Measurements from ENCODE around the gene DNM3. TPM values are rescaled to one million over a fixed set of nuclear protein-coding genes. Genes with fewer than 3 reads are reported as not detected.

DNM3 gene
- total and polyA plus RNA-seq, 10 of the 15 experiments (the other 5 are each of a cell fraction or from before 2014, with no cell fraction given), result 0.03 to 1.5 (median 0.08) TPM; not detected in 3

GRCh38 chr1:171899838-171900237 is 58.5 kb downstream of the DNM3 start:
- no peaks in the 10 kb centered on the region for H3K9me3 ChIP-seq (replicated peaks; ENCODE audit: control insufficient read depth, insufficient read depth, low read length)
- DNase-seq (ENCODE audit: low read depth, low spot score) (no peak), ATAC-seq (no peak), FAIRE-seq (no peak)
- ChIA-PET SMC1A (ENCODE audit: uncharacterized antibody, unreplicated experiment) (no interaction called here), RAD21 (ENCODE audit: unreplicated experiment) (no interaction called here), CTCF (no interaction called here), POLR2A (no interaction called here)
- H4K20me1 ChIP-seq (ENCODE audit: control insufficient read depth, insufficient read depth), result no peaks in the 10 kb centered on the region
- WGBS (ENCODE audit: insufficient coverage, insufficient replicate concordance, low lambda C conversion rate, missing lambda C conversion rate), result 51% methylated on average over 5 of the region's 5 CpGs
- no peak overlapping the region for H3K9ac ChIP-seq (ENCODE audit: control insufficient read depth, insufficient read depth, low read length)
- in situ Hi-C loops (cut with MboI), result no loop called here
- no peak overlapping the region for H3K4me3 ChIP-seq
- no peak for TF ChIP-seq EED (IDR thresholded peaks at IDR 0.05; ENCODE audit: low read depth)
- TF ChIP-seq ZBTB40 (IDR thresholded peaks at IDR 0.05; ENCODE audit: borderline replicate concordance), result no peak
- no peak for TF ChIP-seq TAF1 (IDR thresholded peaks at IDR 0.05; ENCODE audit: borderline replicate concordance, low read depth, low read length)
- TF ChIP-seq GATAD2B (conservative IDR thresholded peaks at IDR 0.05; ENCODE audit: low read depth), result no peak
- TF ChIP-seq PAX5 (IDR thresholded peaks at IDR 0.05; ENCODE audit: borderline replicate concordance, low read depth, low read length), result no peak
- TF ChIP-seq NFIC (IDR thresholded peaks at IDR 0.05; ENCODE audit: low read depth, low read length), result no peak
- TF ChIP-seq YBX1 (IDR thresholded peaks at IDR 0.05), result no peak
- no peak for TF ChIP-seq ATF3 (IDR thresholded peaks at IDR 0.05; ENCODE audit: borderline replicate concordance, extremely low read depth, low read depth, low read length)
- no peak for TF ChIP-seq HSF1 (IDR thresholded peaks at IDR 0.05; ENCODE audit: low read depth, low read length)
- no peak for TF ChIP-seq STAT3 (IDR thresholded peaks at IDR 0.05; ENCODE audit: low read depth, low read length)
- TF ChIP-seq TCF7 (IDR thresholded peaks at IDR 0.05; ENCODE audit: borderline replicate concordance), result no peak
- no peak for TF ChIP-seq CEBPB (IDR thresholded peaks at IDR 0.05; ENCODE audit: borderline replicate concordance in 1 of 2, low read depth in 2 of 2, low read length in 2 of 2)
- no peak for TF ChIP-seq SREBF1 (IDR thresholded peaks at IDR 0.05; ENCODE audit: low read length)
- no peak for TF ChIP-seq KLF5 (IDR thresholded peaks at IDR 0.05; ENCODE audit: partially characterized antibody)
- TF ChIP-seq E2F4 (IDR thresholded peaks at IDR 0.05; ENCODE audit: low read depth, low read length), result no peak
- TF ChIP-seq MLLT1 (IDR thresholded peaks at IDR 0.05), result no peak
- intact Hi-C loops (cut with micrococcal nuclease; ENCODE audit: unreplicated experiment), result loop anchor here (2.0 kb wide), 1 partner anchor 25 kb away; no protein-coding TSS in a partner anchor
- no peaks in the 10 kb centered on the region for H3K36me3 ChIP-seq (ENCODE audit: control insufficient read depth in 2 of 2, insufficient read depth in 2 of 2, low read length in 1 of 2)
- no peak overlapping the region for H3K4me2 ChIP-seq (ENCODE audit: control insufficient read depth, insufficient read depth)
- H3K79me2 ChIP-seq (ENCODE audit: control insufficient read depth, insufficient read depth, low read length), result no peaks in the 10 kb centered on the region
- no TSS peak for BruUV-seq (replicated peaks)
- no peaks in the 10 kb centered on the region for H3K4me1 ChIP-seq (ENCODE audit: control insufficient read depth, insufficient read depth, low read length)
- H3K27me3 ChIP-seq (replicated peaks in 1 of 2; ENCODE audit: control insufficient read depth in 2 of 2, insufficient read depth in 2 of 2, low read length in 1 of 2), result no peaks in the 10 kb centered on the region
- no peak overlapping the region for H3K27ac ChIP-seq (ENCODE audit: control insufficient read depth, insufficient read depth)
- no peak overlapping the region for H2AFZ ChIP-seq (ENCODE audit: control insufficient read depth, low read depth, low read length)

All from GM12878 (cell line).